ENCODE measurements around the gene DST. TPM values are rescaled to one million over a fixed set of nuclear protein-coding genes. Genes with fewer than 3 reads are reported as not detected.

The DST gene
- total RNA-seq, 1 experiment from 2014 or later: 62.2 TPM

GRCh38 chr6:56552187-56553130 lies 90.2 kb downstream of the DST start:
- in situ Hi-C loops (cut with HindIII; ENCODE audit: low pct_unique_long_range_greater_than_20kb, low sequenced_read_pairs): no loop called here
- peak; percentile 59 for DNase-seq (ENCODE audit: low read depth)

GRCh38 chr6:56551409-56552120 lies 91.1 kb downstream of the DST start:
- in situ Hi-C loops (cut with HindIII; ENCODE audit: low pct_unique_long_range_greater_than_20kb, low sequenced_read_pairs): no loop called here
- DNase-seq (ENCODE audit: low read depth): no peak

- DNase-seq (ENCODE audit: low read depth): no peak
- in situ Hi-C loops (cut with HindIII; ENCODE audit: low pct_unique_long_range_greater_than_20kb, low sequenced_read_pairs): no loop called here
Measured at GRCh38 chr6:56550301-56550700, 92.4 kb downstream of the DST start.

GRCh38 chr6:56549014-56549413 lies 93.7 kb downstream of the DST start:
- in situ Hi-C loops (cut with HindIII; ENCODE audit: low pct_unique_long_range_greater_than_20kb, low sequenced_read_pairs): no loop called here
- DNase-seq (ENCODE audit: low read depth): no peak

GRCh38 chr6:56547687-56548086 lies 95.0 kb downstream of the DST start:
- no peak for DNase-seq (ENCODE audit: low read depth)
- in situ Hi-C loops (cut with HindIII; ENCODE audit: low pct_unique_long_range_greater_than_20kb, low sequenced_read_pairs): no loop called here

- in situ Hi-C loops (cut with HindIII; ENCODE audit: low pct_unique_long_range_greater_than_20kb, low sequenced_read_pairs): no loop called here
- DNase-seq (ENCODE audit: low read depth): peak; percentile 98
Measured at GRCh38 chr6:56542364-56543331, 100.0 kb downstream of the DST start.

GRCh38 chr6:56541741-56542360 lies 100.8 kb downstream of the DST start:
- DNase-seq (ENCODE audit: low read depth): no peak
- in situ Hi-C loops (cut with HindIII; ENCODE audit: low pct_unique_long_range_greater_than_20kb, low sequenced_read_pairs): no loop called here

GRCh38 chr6:56541030-56541600 lies 101.6 kb downstream of the DST start:
- in situ Hi-C loops (cut with HindIII; ENCODE audit: low pct_unique_long_range_greater_than_20kb, low sequenced_read_pairs): no loop called here
- no peak for DNase-seq (ENCODE audit: low read depth)

GRCh38 chr6:56540232-56541029 lies 102.3 kb downstream of the DST start:
- in situ Hi-C loops (cut with HindIII; ENCODE audit: low pct_unique_long_range_greater_than_20kb, low sequenced_read_pairs): no loop called here

GRCh38 chr6:56539527-56540105 lies 103.1 kb downstream of the DST start:
- in situ Hi-C loops (cut with HindIII; ENCODE audit: low pct_unique_long_range_greater_than_20kb, low sequenced_read_pairs): no loop called here
- DNase-seq (ENCODE audit: low read depth): no peak

More at GRCh38 chr6:56540232-56541029, 102.3 kb downstream of the DST start:
- no peak for DNase-seq (ENCODE audit: low read depth)

- DNase-seq (ENCODE audit: low read depth): no peak
- in situ Hi-C loops (cut with HindIII; ENCODE audit: low pct_unique_long_range_greater_than_20kb, low sequenced_read_pairs): no loop called here
Measured at GRCh38 chr6:56538851-56539250, 103.8 kb downstream of the DST start.

- DNase-seq (ENCODE audit: low read depth): no peak
- in situ Hi-C loops (cut with HindIII; ENCODE audit: low pct_unique_long_range_greater_than_20kb, low sequenced_read_pairs): no loop called here
Measured at GRCh38 chr6:56537223-56537770, 105.4 kb downstream of the DST start.

- DNase-seq (ENCODE audit: low read depth): no peak
- in situ Hi-C loops (cut with HindIII; ENCODE audit: low pct_unique_long_range_greater_than_20kb, low sequenced_read_pairs): no loop called here
Measured at GRCh38 chr6:56536536-56536935, 106.2 kb downstream of the DST start.

- in situ Hi-C loops (cut with HindIII; ENCODE audit: low pct_unique_long_range_greater_than_20kb, low sequenced_read_pairs): no loop called here
- no peak for DNase-seq (ENCODE audit: low read depth)
Measured at GRCh38 chr6:56535626-56536025, 107.1 kb downstream of the DST start.

GRCh38 chr6:56534680-56535419 lies 107.8 kb downstream of the DST start:
- DNase-seq (ENCODE audit: low read depth): no peak
- in situ Hi-C loops (cut with HindIII; ENCODE audit: low pct_unique_long_range_greater_than_20kb, low sequenced_read_pairs): no loop called here
